ENCODE data around the gene PTCHD1. TPM values are rescaled to one million over a fixed set of nuclear protein-coding genes. Genes with fewer than 3 reads are reported as not detected.
A peak's percentile ranks its signal among the peaks of the same experiment; 100 is the strongest.

Gene PTCHD1
- total RNA-seq, 4 donors from 2014 or later: 0.05 to 0.51 (median 0.11) TPM

- Histone ChIP-seq H3K27me3 (no peaks in the 10 kb centered on the region), H3K4me3 (no peak overlapping the region), H3K4me1 (no peaks in the 10 kb centered on the region), H3K36me3 (no peaks in the 10 kb centered on the region), H3K9me3 (no peaks in the 10 kb centered on the region), H3K27ac (no peak overlapping the region)
- intact Hi-C loops (cut with DNase I; ENCODE audit: low total_unique reads) (no loop called here), in situ Hi-C loops (cut with MboI; ENCODE audit: low sequenced_read_pairs in 4 of 4) (no loop called here)
- TF ChIP-seq POLR2A (IDR thresholded peaks at IDR 0.05): no peak
- peak in 1 of 5 experiments; percentile 25 for TF ChIP-seq CTCF (IDR thresholded peaks at IDR 0.05 in 4 of 5, conservative IDR thresholded peaks at IDR 0.05 in 1 of 5)
- no peak for DNase-seq
- no peak for ATAC-seq
Observed at GRCh38 chrX:23403849-23404248, 69.2 kb downstream of the PTCHD1 start.

GRCh38 chrX:23422912-23423311, 88.3 kb downstream of the PTCHD1 start:
- H3K27ac ChIP-seq: no peak overlapping the region
- intact Hi-C loops (cut with DNase I; ENCODE audit: low total_unique reads): no loop called here
- no peak for ATAC-seq
- no peak for TF ChIP-seq CTCF (IDR thresholded peaks at IDR 0.05 in 4 of 5, conservative IDR thresholded peaks at IDR 0.05 in 1 of 5)
- no peak for TF ChIP-seq POLR2A (IDR thresholded peaks at IDR 0.05)
- no peaks in the 10 kb centered on the region for H3K36me3 ChIP-seq
- no peaks in the 10 kb centered on the region for H3K4me1 ChIP-seq
- no peaks in the 10 kb centered on the region for H3K9me3 ChIP-seq
- in situ Hi-C loops (cut with MboI; ENCODE audit: low sequenced_read_pairs in 4 of 4): no loop called here
- no peak overlapping the region for H3K4me3 ChIP-seq
- H3K27me3 ChIP-seq: no peaks in the 10 kb centered on the region
- DNase-seq: no peak

- ATAC-seq: peak; percentile 94 to 97
- peak; percentile 66 to 81 for DNase-seq
- Histone ChIP-seq H3K27ac (peak overlapping the region; percentile 41 to 63 (median 46)), H3K36me3 (no peaks in the 10 kb centered on the region), H3K4me3 (no peak overlapping the region), H3K27me3 (no peaks in the 10 kb centered on the region), H3K4me1 (peaks cover 5 to 10% of the 10 kb centered on the region in 2 donors), H3K9me3 (no peaks in the 10 kb centered on the region)
- no peak for TF ChIP-seq POLR2A (IDR thresholded peaks at IDR 0.05)
- no peak for TF ChIP-seq CTCF (IDR thresholded peaks at IDR 0.05 in 4 of 5, conservative IDR thresholded peaks at IDR 0.05 in 1 of 5)
- in situ Hi-C loops (cut with MboI; ENCODE audit: low sequenced_read_pairs in 4 of 4): no loop called here
- intact Hi-C loops (cut with DNase I; ENCODE audit: low total_unique reads): no loop called here
Observed at GRCh38 chrX:23434356-23434884, 99.8 kb downstream of the PTCHD1 start.

GRCh38 chrX:23435108-23435507, 100.5 kb downstream of the PTCHD1 start:
- H3K27me3 ChIP-seq: no peaks in the 10 kb centered on the region
- no peaks in the 10 kb centered on the region for H3K9me3 ChIP-seq
- intact Hi-C loops (cut with DNase I; ENCODE audit: low total_unique reads) (no loop called here), in situ Hi-C loops (cut with MboI; ENCODE audit: low sequenced_read_pairs in 4 of 4) (no loop called here)
- peak overlapping the region; percentile 41 to 63 (median 46) for H3K27ac ChIP-seq
- no peaks in the 10 kb centered on the region for H3K36me3 ChIP-seq
- ATAC-seq: peak; percentile 40 to 74
- H3K4me3 ChIP-seq: no peak overlapping the region
- H3K4me1 ChIP-seq: peaks cover 5 to 10% of the 10 kb centered on the region in 2 donors
- DNase-seq: peak; percentile 9 to 28
- TF ChIP-seq CTCF (IDR thresholded peaks at IDR 0.05 in 4 of 5, conservative IDR thresholded peaks at IDR 0.05 in 1 of 5) (no peak), POLR2A (IDR thresholded peaks at IDR 0.05) (no peak)

GRCh38 chrX:23435575-23435974, 100.9 kb downstream of the PTCHD1 start:
- Histone ChIP-seq H3K4me1 (peaks cover 5 to 10% of the 10 kb centered on the region in 2 donors), H3K4me3 (no peak overlapping the region), H3K36me3 (no peaks in the 10 kb centered on the region), H3K9me3 (no peaks in the 10 kb centered on the region), H3K27me3 (no peaks in the 10 kb centered on the region), H3K27ac (peak overlapping the region in 2 of 4 donors; percentile 41 to 63)
- intact Hi-C loops (cut with DNase I; ENCODE audit: low total_unique reads): no loop called here
- no peak for ATAC-seq
- TF ChIP-seq CTCF (IDR thresholded peaks at IDR 0.05 in 4 of 5, conservative IDR thresholded peaks at IDR 0.05 in 1 of 5) (no peak), POLR2A (IDR thresholded peaks at IDR 0.05) (no peak)
- DNase-seq: no peak
- in situ Hi-C loops (cut with MboI; ENCODE audit: low sequenced_read_pairs in 4 of 4): no loop called here
